HPDE6-E6E7 (cell line): Measurements from ENCODE around the gene DCUN1D4.

Experiments used
- DNase-seq: peaks from one replicate; pipeline ENCODE4 v3.0.0; 2011; ENCODE audit warnings: missing footprints; ENCODE audit errors: extremely low spot score

Gene DCUN1D4

GRCh38 chr4:51963841-51964517 is 121.0 kb downstream of the DCUN1D4 start:
- no peak for DNase-seq

GRCh38 chr4:51965862-51966261 is 122.9 kb downstream of the DCUN1D4 start:
- no peak for DNase-seq
